Stimulated activated naive CD4-positive, alpha-beta T cell treated with Interleukin-2 at 50 U/mL for 16 hours (primary cell): Measurements from ENCODE around the gene WDR33.
"Not testable (repeated sequence)": the region's sequence is repeated elsewhere in the genome, so short reads cannot be mapped to it uniquely, and the experiment has no call there.

ENCODE experiments used
- DNase-seq: peaks from one replicate; lab custom pipeline; 2025; lab: John Stamatoyannopoulos, UW

Gene WDR33

GRCh38 chr2:127810156-127810618 lies 784 bp downstream of the WDR33 start:
- DNase-seq = no peak

GRCh38 chr2:127807678-127808353 lies 3.2 kb downstream of the WDR33 start:
- DNase-seq = no peak

GRCh38 chr2:127806860-127807259 lies 4.1 kb downstream of the WDR33 start:
- DNase-seq = not testable (repeated sequence)

GRCh38 chr2:127805491-127805890 lies 5.5 kb downstream of the WDR33 start:
- no peak for DNase-seq

GRCh38 chr2:127799926-127800325 lies 11.0 kb downstream of the WDR33 start:
- no peak for DNase-seq

- no peak for DNase-seq
Measured at GRCh38 chr2:127796389-127796788, 14.6 kb downstream of the WDR33 start.

GRCh38 chr2:127794901-127795300 lies 16.1 kb downstream of the WDR33 start:
- not testable (repeated sequence) for DNase-seq

- no peak for DNase-seq
Measured at GRCh38 chr2:127792805-127793204, 18.2 kb downstream of the WDR33 start.

- no peak for DNase-seq
Measured at GRCh38 chr2:127790694-127791529, 20.1 kb downstream of the WDR33 start.

GRCh38 chr2:127786048-127786809 lies 24.7 kb downstream of the WDR33 start:
- no peak for DNase-seq

- no peak for DNase-seq
Measured at GRCh38 chr2:127784965-127785518, 25.9 kb downstream of the WDR33 start.

GRCh38 chr2:127783101-127783500 lies 27.9 kb downstream of the WDR33 start:
- DNase-seq = no peak

GRCh38 chr2:127778850-127779249 lies 32.1 kb downstream of the WDR33 start:
- DNase-seq = no peak

- no peak for DNase-seq
Measured at GRCh38 chr2:127778447-127778846, 32.5 kb downstream of the WDR33 start.

- DNase-seq = no peak
Measured at GRCh38 chr2:127776122-127776780, 34.7 kb downstream of the WDR33 start.

- no peak for DNase-seq
Measured at GRCh38 chr2:127771756-127772155, 39.2 kb downstream of the WDR33 start.

- no peak for DNase-seq
Measured at GRCh38 chr2:127770973-127771735, 39.8 kb downstream of the WDR33 start.

- DNase-seq = not testable (repeated sequence)
Measured at GRCh38 chr2:127770534-127770933, 40.4 kb downstream of the WDR33 start.

- DNase-seq = no peak
Measured at GRCh38 chr2:127769587-127769986, 41.4 kb downstream of the WDR33 start.

- DNase-seq = no peak
Measured at GRCh38 chr2:127768775-127769479, 42.0 kb downstream of the WDR33 start.
